ENCODE results near the gene ISL1.
A peak's percentile ranks its signal among the peaks of the same experiment; 100 is the strongest.

ISL1 gene

GRCh38 chr5:51347704-51348103 is 35.5 kb upstream of the ISL1 start:
- Histone ChIP-seq H3K4me3 (ENCODE audit: severe bottlenecking) (no peak overlapping the region), H3K36me3 (ENCODE audit: low read depth) (no peaks in the 10 kb centered on the region), H3K27me3 (ENCODE audit: insufficient read depth, poor library complexity, severe bottlenecking) (no peaks in the 10 kb centered on the region), H3K4me1 (ENCODE audit: insufficient read depth, poor library complexity, severe bottlenecking) (peaks cover 6% of the 10 kb centered on the region), H3K9me3 (ENCODE audit: severe bottlenecking) (no peaks in the 10 kb centered on the region), H3K27ac (ENCODE audit: poor library complexity, severe bottlenecking) (no peak overlapping the region)
- no peak for ATAC-seq (ENCODE audit: low read depth)
- no peak for DNase-seq (ENCODE audit: low spot score)
- TF ChIP-seq, protein P1, sequence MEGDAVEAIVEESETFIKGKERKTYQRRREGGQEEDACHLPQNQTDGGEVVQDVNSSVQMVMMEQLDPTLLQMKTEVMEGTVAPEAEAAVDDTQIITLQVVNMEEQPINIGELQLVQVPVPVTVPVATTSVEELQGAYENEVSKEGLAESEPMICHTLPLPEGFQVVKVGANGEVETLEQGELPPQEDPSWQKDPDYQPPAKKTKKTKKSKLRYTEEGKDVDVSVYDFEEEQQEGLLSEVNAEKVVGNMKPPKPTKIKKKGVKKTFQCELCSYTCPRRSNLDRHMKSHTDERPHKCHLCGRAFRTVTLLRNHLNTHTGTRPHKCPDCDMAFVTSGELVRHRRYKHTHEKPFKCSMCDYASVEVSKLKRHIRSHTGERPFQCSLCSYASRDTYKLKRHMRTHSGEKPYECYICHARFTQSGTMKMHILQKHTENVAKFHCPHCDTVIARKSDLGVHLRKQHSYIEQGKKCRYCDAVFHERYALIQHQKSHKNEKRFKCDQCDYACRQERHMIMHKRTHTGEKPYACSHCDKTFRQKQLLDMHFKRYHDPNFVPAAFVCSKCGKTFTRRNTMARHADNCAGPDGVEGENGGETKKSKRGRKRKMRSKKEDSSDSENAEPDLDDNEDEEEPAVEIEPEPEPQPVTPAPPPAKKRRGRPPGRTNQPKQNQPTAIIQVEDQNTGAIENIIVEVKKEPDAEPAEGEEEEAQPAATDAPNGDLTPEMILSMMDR (IDR thresholded peaks at IDR 0.05; ENCODE audit: poor library complexity, severe bottlenecking), result peak; percentile 47

DNA sequence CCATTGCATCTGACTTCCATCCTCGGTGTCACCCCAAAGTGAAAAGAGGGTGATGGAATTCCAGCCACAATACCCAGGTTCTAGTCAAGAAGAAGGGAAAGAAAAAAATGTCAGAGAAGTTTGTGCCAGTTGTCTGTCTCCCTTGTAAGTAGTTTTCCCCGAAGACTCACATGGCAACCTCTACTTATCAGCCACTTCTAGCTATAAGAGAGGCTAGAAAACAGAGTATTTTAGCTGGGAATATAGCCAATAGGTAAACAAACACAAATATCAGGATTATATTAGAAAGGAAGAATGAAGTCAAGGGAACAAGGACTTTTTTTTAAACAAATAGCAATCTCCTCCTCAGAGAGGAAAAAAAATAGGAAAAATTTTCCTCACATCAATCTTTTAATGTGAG is 12.2 kb upstream of the ISL1 start:
- ATAC-seq (ENCODE audit: low read depth), result no peak
- H3K4me3 ChIP-seq (ENCODE audit: severe bottlenecking), result no peak overlapping the region
- TF ChIP-seq, protein P1 (IDR thresholded peaks at IDR 0.05; ENCODE audit: poor library complexity, severe bottlenecking), result no peak
- DNase-seq (ENCODE audit: low spot score), result no peak
- no peaks in the 10 kb centered on the region for H3K36me3 ChIP-seq (ENCODE audit: low read depth)
- no peak overlapping the region for H3K27ac ChIP-seq (ENCODE audit: poor library complexity, severe bottlenecking)
- no peaks in the 10 kb centered on the region for H3K9me3 ChIP-seq (ENCODE audit: severe bottlenecking)
- H3K4me1 ChIP-seq (ENCODE audit: insufficient read depth, poor library complexity, severe bottlenecking), result no peaks in the 10 kb centered on the region
- no peaks in the 10 kb centered on the region for H3K27me3 ChIP-seq (ENCODE audit: insufficient read depth, poor library complexity, severe bottlenecking)

- Histone ChIP-seq H3K27ac (ENCODE audit: poor library complexity, severe bottlenecking) (no peak overlapping the region), H3K36me3 (ENCODE audit: low read depth) (no peaks in the 10 kb centered on the region), H3K27me3 (ENCODE audit: insufficient read depth, poor library complexity, severe bottlenecking) (no peaks in the 10 kb centered on the region), H3K4me1 (ENCODE audit: insufficient read depth, poor library complexity, severe bottlenecking) (no peaks in the 10 kb centered on the region), H3K4me3 (ENCODE audit: severe bottlenecking) (no peak overlapping the region), H3K9me3 (ENCODE audit: severe bottlenecking) (no peaks in the 10 kb centered on the region)
- ATAC-seq (ENCODE audit: low read depth) (no peak), DNase-seq (ENCODE audit: low spot score) (no peak)
- TF ChIP-seq, protein P1 (IDR thresholded peaks at IDR 0.05; ENCODE audit: poor library complexity, severe bottlenecking), result no peak
Measured at GRCh38 chr5:51373880-51374523, 9.2 kb upstream of the ISL1 start.

DNA sequence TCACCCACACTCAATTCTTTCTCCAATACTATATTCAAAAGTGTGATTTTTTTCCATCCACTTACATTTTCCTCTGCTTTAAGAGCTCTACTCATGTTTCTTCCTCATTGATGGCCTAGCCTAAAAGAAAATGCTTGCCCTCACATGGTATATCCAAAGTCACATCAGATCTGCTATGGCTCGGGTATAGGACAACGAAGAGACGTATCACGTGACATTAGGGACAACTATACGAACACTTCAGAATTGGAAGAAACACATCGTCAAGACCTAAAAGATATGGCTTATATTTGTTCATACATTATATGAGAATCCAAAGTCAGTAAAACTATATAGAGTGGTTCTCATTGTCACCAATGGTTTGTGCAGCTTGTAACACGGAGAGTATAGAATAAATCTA is 8.2 kb upstream of the ISL1 start:
- Histone ChIP-seq H3K36me3 (ENCODE audit: low read depth) (no peaks in the 10 kb centered on the region), H3K9me3 (ENCODE audit: severe bottlenecking) (no peaks in the 10 kb centered on the region), H3K4me1 (ENCODE audit: insufficient read depth, poor library complexity, severe bottlenecking) (peaks cover 7% of the 10 kb centered on the region), H3K4me3 (ENCODE audit: severe bottlenecking) (no peak overlapping the region), H3K27me3 (ENCODE audit: insufficient read depth, poor library complexity, severe bottlenecking) (no peaks in the 10 kb centered on the region), H3K27ac (ENCODE audit: poor library complexity, severe bottlenecking) (no peak overlapping the region)
- ATAC-seq (ENCODE audit: low read depth), result no peak
- DNase-seq (ENCODE audit: low spot score), result no peak
- TF ChIP-seq, protein P1 (IDR thresholded peaks at IDR 0.05; ENCODE audit: poor library complexity, severe bottlenecking), result no peak

DNA sequence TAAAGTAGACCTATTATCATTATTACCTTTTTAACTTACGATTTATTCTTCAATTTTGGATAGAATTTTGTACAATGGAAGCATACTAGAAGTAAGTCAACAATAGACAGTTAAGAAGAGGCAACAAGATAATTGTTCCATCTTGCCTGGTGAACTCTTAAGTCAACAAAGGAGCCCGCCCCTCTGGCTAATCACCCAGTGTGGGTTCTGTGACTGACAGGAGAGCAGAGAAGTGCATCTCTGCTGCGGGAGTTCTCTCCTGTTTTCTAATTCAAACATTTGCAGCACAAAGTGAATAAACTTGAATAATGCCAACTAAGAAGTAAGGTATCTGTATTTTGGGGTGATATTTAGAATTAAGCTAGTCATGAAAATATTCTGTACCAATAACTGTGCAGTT is 6.7 kb upstream of the ISL1 start:
- Histone ChIP-seq H3K36me3 (ENCODE audit: low read depth) (no peaks in the 10 kb centered on the region), H3K4me1 (ENCODE audit: insufficient read depth, poor library complexity, severe bottlenecking) (peaks cover 15% of the 10 kb centered on the region), H3K4me3 (ENCODE audit: severe bottlenecking) (no peak overlapping the region), H3K27ac (ENCODE audit: poor library complexity, severe bottlenecking) (no peak overlapping the region), H3K9me3 (ENCODE audit: severe bottlenecking) (no peaks in the 10 kb centered on the region), H3K27me3 (ENCODE audit: insufficient read depth, poor library complexity, severe bottlenecking) (no peaks in the 10 kb centered on the region)
- DNase-seq (ENCODE audit: low spot score), result no peak
- TF ChIP-seq, protein P1 (IDR thresholded peaks at IDR 0.05; ENCODE audit: poor library complexity, severe bottlenecking), result no peak
- ATAC-seq (ENCODE audit: low read depth), result no peak

Measured in RWPE2 (cell line).